Bronchial epithelial cell (primary cell): ENCODE results near the gene PIWIL4. TPM values are rescaled to one million over a fixed set of nuclear protein-coding genes. Genes with fewer than 3 reads are reported as not detected.

Experiments
- DNase-seq: peaks from one replicate; pipeline ENCODE4 v3.0.0-alpha.2; 2010; ENCODE audit warnings: low read depth
- FAIRE-seq: peaks from 2 replicates; lab custom pipeline; 2011; peaks lifted over from hg19 to GRCh38; lab: Jason Lieb, UNC
- H3K27me3 ChIP-seq: 2 replicates; pipeline ENCODE4 v1.5.1; 2011; ENCODE audit warnings: low read length; ENCODE audit not compliant: control insufficient read depth, insufficient read depth
- H3K36me3 ChIP-seq: 2 replicates; pipeline ENCODE4 v1.5.1; 2011; ENCODE audit warnings: low read length; ENCODE audit not compliant: control insufficient read depth, insufficient read depth
- H3K4me3 ChIP-seq: 2 replicates; pipeline ENCODE4 v1.5.1; 2011; ENCODE audit warnings: mild to moderate bottlenecking, low read depth, low read length, control low read depth
- total RNA-seq: library from RNA; depleted of rRNA; stranded (reverse); fragments of >200 nt; gene quantifications from 2 replicates; pipeline ENCODE4 v1.2.1, GENCODE V29; 2014
- TF ChIP-seq, protein P1 (sequence below): IDR thresholded peaks from 2 replicates; pipeline ENCODE4 v1.5.1; 2011; ENCODE audit warnings: mild to moderate bottlenecking, moderate library complexity, low read length, control low read depth, inconsistent platforms; ENCODE audit not compliant: insufficient read depth, severe bottlenecking

PIWIL4 gene
- total RNA-seq, 1 donor from 2014 or later, result 0.79 TPM

DNA sequence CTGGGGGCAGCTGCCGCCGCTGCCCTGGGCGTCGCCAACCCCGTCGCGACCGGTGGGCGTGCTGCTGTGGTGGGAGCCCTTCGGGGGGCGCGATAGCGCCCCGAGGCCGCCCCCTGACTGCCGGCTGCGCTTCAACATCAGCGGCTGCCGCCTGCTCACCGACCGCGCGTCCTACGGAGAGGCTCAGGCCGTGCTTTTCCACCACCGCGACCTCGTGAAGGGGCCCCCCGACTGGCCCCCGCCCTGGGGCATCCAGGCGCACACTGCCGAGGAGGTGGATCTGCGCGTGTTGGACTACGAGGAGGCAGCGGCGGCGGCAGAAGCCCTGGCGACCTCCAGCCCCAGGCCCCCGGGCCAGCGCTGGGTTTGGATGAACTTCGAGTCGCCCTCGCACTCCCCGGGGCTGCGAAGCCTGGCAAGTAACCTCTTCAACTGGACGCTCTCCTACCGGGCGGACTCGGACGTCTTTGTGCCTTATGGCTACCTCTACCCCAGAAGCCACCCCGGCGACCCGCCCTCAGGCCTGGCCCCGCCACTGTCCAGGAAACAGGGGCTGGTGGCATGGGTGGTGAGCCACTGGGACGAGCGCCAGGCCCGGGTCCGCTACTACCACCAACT lies 22.4 kb upstream of the PIWIL4 start:
- Histone ChIP-seq H3K36me3 (no peaks in the 10 kb centered on the region), H3K4me3 (peak overlapping the region; percentile 40), H3K27me3 (no peaks in the 10 kb centered on the region)
- TF ChIP-seq, protein P1, sequence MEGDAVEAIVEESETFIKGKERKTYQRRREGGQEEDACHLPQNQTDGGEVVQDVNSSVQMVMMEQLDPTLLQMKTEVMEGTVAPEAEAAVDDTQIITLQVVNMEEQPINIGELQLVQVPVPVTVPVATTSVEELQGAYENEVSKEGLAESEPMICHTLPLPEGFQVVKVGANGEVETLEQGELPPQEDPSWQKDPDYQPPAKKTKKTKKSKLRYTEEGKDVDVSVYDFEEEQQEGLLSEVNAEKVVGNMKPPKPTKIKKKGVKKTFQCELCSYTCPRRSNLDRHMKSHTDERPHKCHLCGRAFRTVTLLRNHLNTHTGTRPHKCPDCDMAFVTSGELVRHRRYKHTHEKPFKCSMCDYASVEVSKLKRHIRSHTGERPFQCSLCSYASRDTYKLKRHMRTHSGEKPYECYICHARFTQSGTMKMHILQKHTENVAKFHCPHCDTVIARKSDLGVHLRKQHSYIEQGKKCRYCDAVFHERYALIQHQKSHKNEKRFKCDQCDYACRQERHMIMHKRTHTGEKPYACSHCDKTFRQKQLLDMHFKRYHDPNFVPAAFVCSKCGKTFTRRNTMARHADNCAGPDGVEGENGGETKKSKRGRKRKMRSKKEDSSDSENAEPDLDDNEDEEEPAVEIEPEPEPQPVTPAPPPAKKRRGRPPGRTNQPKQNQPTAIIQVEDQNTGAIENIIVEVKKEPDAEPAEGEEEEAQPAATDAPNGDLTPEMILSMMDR, result no peak
- FAIRE-seq (no peak), DNase-seq (no peak)

DNA sequence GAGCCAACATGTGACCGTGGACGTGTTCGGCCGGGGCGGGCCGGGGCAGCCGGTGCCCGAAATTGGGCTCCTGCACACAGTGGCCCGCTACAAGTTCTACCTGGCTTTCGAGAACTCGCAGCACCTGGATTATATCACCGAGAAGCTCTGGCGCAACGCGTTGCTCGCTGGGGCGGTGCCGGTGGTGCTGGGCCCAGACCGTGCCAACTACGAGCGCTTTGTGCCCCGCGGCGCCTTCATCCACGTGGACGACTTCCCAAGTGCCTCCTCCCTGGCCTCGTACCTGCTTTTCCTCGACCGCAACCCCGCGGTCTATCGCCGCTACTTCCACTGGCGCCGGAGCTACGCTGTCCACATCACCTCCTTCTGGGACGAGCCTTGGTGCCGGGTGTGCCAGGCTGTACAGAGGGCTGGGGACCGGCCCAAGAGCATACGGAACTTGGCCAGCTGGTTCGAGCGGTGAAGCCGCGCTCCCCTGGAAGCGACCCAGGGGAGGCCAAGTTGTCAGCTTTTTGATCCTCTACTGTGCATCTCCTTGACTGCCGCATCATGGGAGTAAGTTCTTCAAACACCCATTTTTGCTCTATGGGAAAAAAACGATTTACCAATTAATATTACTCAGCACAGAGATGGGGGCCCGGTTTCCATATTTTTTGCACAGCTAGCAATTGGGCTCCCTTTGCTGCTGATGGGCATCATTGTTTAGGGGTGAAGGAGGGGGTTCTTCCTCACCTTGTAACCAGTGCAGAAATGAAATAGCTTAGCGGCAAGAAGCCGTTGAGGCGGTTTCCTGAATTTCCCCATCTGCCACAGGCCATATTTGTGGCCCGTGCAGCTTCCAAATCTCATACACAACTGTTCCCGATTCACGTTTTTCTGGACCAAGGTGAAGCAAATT lies 21.7 kb upstream of the PIWIL4 start:
- FAIRE-seq, result no peak
- peak; percentile 40 for DNase-seq
- Histone ChIP-seq H3K36me3 (no peaks in the 10 kb centered on the region), H3K4me3 (peak overlapping the region; percentile 40), H3K27me3 (no peaks in the 10 kb centered on the region)
- TF ChIP-seq, protein P1, result no peak

DNA sequence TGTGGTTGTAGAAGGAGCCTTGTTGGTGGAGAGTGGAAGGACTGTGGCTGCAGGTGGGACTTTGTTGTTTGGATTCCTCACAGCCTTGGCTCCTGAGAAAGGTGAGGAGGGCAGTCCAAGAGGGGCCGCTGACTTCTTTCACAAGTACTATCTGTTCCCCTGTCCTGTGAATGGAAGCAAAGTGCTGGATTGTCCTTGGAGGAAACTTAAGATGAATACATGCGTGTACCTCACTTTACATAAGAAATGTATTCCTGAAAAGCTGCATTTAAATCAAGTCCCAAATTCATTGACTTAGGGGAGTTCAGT lies 21.1 kb upstream of the PIWIL4 start:
- H3K4me3 ChIP-seq, result no peak overlapping the region
- no peaks in the 10 kb centered on the region for H3K27me3 ChIP-seq
- no peak for FAIRE-seq
- no peaks in the 10 kb centered on the region for H3K36me3 ChIP-seq
- no peak for DNase-seq
- TF ChIP-seq, protein P1, result no peak

DNA sequence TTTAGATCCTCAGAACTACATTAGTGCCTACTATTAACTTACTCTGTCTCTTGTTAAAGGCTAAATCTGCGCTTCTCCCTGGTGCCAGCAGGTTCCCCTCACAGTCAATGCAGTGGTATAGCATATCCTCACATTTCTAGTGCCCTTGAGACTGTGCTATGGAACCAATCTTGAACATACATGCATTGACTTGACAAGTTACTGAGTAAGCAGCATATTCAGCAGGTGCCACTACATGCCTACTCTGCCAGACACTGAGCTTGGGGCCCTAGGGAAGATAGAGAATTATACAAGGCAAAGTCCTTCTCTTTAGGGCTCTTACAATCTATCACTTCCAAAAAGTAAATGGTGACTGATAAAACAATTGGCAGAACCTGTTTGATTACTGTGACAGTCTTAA lies 20.3 kb upstream of the PIWIL4 start:
- H3K27me3 ChIP-seq, result no peaks in the 10 kb centered on the region
- FAIRE-seq (no peak), DNase-seq (peak; percentile 85)
- TF ChIP-seq, protein P1, result no peak
- no peak overlapping the region for H3K4me3 ChIP-seq
- no peaks in the 10 kb centered on the region for H3K36me3 ChIP-seq

- TF ChIP-seq, protein P1, result no peak
- FAIRE-seq, result no peak
- Histone ChIP-seq H3K4me3 (no peak overlapping the region), H3K27me3 (no peaks in the 10 kb centered on the region), H3K36me3 (no peaks in the 10 kb centered on the region)
- no peak for DNase-seq
Measured at GRCh38 chr11:94549146-94549545, 18.0 kb upstream of the PIWIL4 start.
